HG03565 (cell line): ENCODE data around the gene DACT3.
"Not testable (repeated sequence)": the region's sequence is repeated elsewhere in the genome, so short reads cannot be mapped to it uniquely, and the experiment has no call there.

Experiments
- ATAC-seq: cut with Tn5 transposase; IDR thresholded peaks from one replicate; pipeline ENCODE4 v1.9.1; 2021; ENCODE audit warnings: mild to moderate bottlenecking, moderate library complexity; ENCODE audit not compliant: unreplicated experiment

The DACT3 gene

GRCh38 chr19:46634656-46635218 lies 26.2 kb downstream of the DACT3 start:
- no peak for ATAC-seq

GRCh38 chr19:46634045-46634655 lies 26.8 kb downstream of the DACT3 start:
- no peak for ATAC-seq

GRCh38 chr19:46633130-46633529 lies 27.9 kb downstream of the DACT3 start:
- ATAC-seq: no peak

GRCh38 chr19:46631481-46631880 lies 29.5 kb downstream of the DACT3 start:
- no peak for ATAC-seq

GRCh38 chr19:46630586-46631205 lies 30.3 kb downstream of the DACT3 start:
- ATAC-seq: no peak

- ATAC-seq: no peak
Observed at GRCh38 chr19:46629546-46630025, 31.4 kb downstream of the DACT3 start.

- ATAC-seq: not testable (repeated sequence)
Observed at GRCh38 chr19:46628970-46629369, 32.0 kb downstream of the DACT3 start.

- ATAC-seq: no peak
Observed at GRCh38 chr19:46626446-46626845, 34.5 kb downstream of the DACT3 start.

GRCh38 chr19:46625731-46626130 lies 35.3 kb downstream of the DACT3 start:
- ATAC-seq: no peak

GRCh38 chr19:46624958-46625661 lies 35.9 kb downstream of the DACT3 start, which contains the start of gene PTGIR:
TSS of gene PTGIR (minus strand) at chr19:46625089. CDS start at chr19:46624225, 864 bp downstream.
- no peak for ATAC-seq

- no peak for ATAC-seq
Observed at GRCh38 chr19:46623915-46624502, 37.0 kb downstream of the DACT3 start.

GRCh38 chr19:46622118-46622446 lies 38.9 kb downstream of the DACT3 start:
- no peak for ATAC-seq

GRCh38 chr19:46621191-46622117 lies 39.5 kb downstream of the DACT3 start:
- ATAC-seq: no peak

GRCh38 chr19:46620716-46621115 lies 40.3 kb downstream of the DACT3 start:
- ATAC-seq: no peak

- ATAC-seq: no peak
Observed at GRCh38 chr19:46620267-46620666, 40.7 kb downstream of the DACT3 start.

GRCh38 chr19:46618670-46619231 lies 42.2 kb downstream of the DACT3 start:
- ATAC-seq: no peak

- no peak for ATAC-seq
Observed at GRCh38 chr19:46617601-46618000, 43.4 kb downstream of the DACT3 start.

- ATAC-seq: no peak
Observed at GRCh38 chr19:46616631-46617322, 44.2 kb downstream of the DACT3 start.

- ATAC-seq: no peak
Observed at GRCh38 chr19:46615966-46616365, 45.0 kb downstream of the DACT3 start.
